ENCODE measurements around the gene LDB3.

The LDB3 gene

DNA sequence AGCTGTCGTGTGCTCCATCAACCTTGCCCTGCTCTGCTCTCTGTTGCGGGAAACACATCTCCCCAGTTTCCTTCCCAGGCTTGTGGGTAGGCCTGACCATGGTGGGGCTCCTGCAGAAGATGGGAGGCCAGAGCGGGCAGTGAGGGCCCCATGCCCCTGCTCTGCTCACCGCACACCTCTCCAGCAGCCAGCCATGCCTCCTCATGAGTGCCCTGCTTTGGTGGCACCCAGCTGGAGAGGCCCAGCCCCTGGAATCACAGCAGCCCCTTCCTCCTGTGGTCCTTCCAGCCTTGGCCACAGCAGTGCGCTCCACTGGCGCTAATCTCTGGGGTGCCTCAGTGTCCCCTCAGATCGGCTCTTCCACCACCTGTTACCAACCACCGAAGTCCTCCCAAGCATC lies 18.2 kb upstream of the LDB3 start:
- DNase-seq (ENCODE audit: insufficient read length, low spot score) (no peak), FAIRE-seq (no peak)

DNA sequence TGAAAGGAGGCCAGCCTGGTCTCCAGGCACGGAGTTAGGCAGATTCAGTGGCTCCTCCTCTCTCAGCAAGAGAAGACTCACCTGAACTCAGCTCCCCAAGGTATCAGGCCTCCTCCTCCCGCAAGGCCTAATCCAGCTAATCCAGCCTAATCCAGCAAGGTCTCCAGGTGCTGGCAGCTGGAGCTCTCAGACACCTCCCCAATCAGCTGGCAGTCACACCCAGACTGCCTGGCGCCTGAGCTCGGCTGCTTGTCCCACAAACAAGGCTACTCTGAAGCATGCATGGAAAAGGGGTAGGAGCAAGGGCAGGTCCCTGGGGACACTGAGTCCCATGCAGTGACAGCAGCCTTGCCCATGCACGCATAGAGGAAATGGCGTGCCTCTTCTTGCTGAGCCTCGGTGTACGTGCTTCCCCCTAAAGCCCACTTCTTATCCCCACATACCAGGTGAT lies 17.3 kb upstream of the LDB3 start:
- FAIRE-seq = no peak

DNA sequence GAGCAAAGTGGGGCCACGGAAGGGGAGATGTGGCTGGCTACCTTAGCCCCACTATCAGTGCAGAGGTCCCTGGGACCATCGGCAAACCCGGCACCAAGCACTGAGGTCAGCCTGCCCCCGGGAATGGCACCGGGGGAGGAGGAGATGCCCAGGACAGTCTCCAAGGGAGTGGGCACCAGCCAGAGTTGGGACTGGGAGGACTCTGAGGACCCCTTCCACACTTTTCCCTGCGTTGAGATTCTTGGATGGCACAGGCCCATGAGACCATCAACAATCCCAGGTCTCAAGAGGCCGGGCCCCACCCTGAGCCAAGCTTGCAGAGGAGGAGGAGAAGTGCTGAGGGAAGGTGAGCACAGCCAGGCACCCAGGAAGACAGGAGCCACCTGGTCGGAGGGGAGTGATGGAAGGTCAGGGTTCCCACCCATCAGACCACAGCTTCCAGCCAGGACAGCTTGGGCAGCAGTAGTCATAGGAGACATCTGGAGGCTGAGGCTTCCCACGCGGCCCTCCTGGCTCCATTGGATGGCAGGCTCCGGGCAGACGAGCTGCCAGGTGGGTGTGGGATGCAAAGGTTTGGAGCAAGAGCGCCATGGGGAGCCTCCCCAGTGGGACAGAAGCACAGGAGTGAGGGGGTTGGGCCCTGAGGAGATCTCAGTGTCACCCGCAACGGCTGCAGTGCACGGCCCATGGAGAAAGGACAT lies 16.5 kb upstream of the LDB3 start:
- DNase-seq (ENCODE audit: insufficient read length, low spot score) (no peak), FAIRE-seq (no peak)

More for the DNA sequence above, 17.3 kb upstream of the LDB3 start:
- no peak for DNase-seq (ENCODE audit: insufficient read length, low spot score)

DNA sequence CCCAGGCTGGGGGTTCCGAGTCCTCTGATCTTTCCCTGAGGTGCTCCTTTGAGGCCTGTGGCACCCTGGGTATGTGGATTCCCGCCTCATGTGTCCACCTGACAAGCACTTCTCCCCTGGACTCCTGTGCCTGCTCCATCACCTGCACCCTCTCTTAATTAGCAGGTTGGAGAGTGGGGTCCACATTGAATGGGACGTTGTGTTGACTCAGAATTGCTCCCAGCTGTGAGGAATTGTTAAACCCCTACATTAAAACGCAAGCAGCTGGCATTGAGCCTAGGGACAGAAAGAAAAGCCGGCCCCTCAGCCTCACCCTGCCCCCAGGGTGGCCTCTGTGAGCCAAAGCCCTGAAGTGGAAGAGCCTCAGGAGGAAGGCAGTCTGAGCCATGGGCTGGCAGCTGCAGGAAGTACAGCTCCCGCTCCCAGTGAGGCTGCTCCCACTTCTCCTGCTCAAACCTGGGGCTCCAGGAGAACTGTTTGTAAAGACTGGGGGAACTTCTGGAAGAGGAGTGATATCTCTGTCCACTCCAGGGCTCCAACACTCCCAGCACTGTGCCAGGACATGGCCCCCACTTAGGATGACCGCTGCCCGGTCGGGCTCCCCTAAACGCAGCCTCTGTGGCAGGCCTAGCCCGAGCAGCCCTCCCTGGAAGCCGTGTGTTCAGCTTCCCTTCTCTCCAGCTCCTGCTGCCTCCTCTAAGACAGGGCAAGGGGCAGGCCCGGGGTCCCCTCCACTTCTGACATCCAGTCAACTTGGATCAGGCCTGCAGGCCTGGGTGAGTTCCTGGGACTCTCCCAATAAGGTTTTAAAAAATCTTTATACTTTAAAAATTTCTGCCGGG lies 15.7 kb upstream of the LDB3 start:
- DNase-seq (ENCODE audit: insufficient read length, low spot score) (no peak), FAIRE-seq (no peak)

DNA sequence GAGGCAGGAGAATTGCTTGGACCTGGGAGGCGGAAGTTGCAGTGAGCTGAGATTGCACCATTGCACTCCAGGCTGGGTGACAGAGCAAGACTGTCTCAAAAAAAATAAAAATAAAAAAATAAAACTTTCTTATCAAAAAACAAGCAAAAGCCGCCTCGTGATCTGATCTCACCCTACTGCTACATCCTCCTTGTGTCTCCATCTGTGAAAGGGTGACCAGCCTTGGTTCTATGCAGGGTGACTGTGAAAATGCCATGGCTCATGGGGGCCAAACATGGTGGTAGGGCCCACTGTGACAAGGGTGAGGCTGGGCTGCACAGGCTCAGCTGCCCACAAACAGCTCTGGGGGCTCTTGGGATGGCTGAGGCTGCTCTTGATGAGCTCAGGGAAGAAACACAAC lies 14.9 kb upstream of the LDB3 start:
- no peak for FAIRE-seq
- DNase-seq (ENCODE audit: insufficient read length, low spot score) = no peak

DNA sequence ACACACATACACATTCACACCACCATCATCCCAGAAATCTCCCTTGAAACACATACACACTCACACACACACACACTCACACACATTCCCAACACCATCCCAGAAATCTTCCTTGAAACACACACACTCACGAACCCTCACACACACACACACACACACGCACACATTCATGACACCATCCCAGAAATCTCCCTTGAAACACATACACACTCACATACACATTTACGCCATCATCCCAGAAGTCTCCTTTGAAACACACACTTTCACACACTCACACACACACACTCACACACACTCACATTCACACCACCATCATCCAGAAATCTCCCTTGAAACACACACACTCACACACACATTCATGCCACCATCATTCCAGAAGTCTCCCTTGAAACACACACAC lies 14.3 kb upstream of the LDB3 start:
- FAIRE-seq = peak; percentile 86

DNA sequence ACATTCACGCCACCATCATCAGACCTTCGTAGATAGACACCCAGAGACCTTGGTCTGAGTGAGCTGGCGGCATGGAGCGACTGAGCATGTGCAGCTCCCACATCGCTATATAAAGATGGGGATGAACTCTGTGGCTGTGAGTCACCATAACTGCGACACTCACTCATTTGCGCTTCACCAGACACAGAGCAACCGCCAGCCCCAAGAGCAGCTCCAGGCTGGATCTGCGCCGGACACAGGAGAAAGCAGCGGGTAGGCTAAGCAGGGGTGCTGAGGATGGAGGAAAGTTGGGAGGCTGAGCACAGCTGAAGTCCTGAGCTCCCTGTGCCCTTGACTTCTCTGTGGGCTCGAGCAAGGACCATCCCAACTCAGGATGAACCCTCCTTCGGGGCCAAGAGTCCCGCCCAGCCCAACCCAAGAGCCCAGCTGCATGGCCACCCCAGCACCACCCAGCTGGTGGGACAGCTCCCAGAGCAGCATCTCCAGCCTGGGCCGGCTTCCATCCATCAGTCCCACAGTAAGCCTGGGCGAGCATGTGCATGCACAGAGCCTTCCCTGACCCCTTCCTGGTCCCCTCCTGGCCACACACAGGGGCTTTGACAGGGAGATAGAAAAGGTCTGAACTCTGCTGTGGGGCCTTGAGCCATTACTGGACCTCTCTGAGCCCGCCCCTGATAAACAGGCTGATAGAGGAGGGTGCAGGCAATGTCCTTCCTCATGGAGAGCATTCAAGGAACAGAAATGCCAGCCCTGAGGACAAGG lies 13.7 kb upstream of the LDB3 start, which contains the start of gene OPN4:
OPN4 (plus strand) TSS at position 137 of the 762 bp plus-strand sequence; CDS start at position 374, 237 bp downstream.
- no peak for FAIRE-seq

More for the DNA sequence above, 14.3 kb upstream of the LDB3 start:
- no peak for DNase-seq (ENCODE audit: insufficient read length, low spot score)

DNA sequence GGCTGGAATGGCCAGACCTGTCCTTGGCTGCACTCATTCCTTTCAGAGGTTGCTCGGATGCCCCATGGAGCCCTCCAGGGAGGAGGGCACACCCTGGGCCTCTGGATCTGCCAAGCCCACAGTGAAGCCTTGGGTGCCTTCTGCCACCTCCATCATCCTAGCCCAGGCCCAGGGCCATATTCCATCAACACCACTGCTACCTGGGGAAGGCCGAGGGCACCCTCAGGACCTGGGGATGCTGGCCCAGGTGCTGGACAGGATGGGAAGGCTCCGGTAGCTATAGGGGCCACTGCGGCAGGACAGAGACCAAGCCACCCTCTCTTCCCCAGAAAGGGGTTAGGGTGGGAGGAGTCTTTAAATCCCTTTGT lies 13.2 kb upstream of the LDB3 start:
- DNase-seq (ENCODE audit: insufficient read length, low spot score) (no peak), FAIRE-seq (no peak)

More for the DNA sequence above, 13.7 kb upstream of the LDB3 start, which contains the start of gene OPN4:
- DNase-seq (ENCODE audit: insufficient read length, low spot score) = no peak

DNA sequence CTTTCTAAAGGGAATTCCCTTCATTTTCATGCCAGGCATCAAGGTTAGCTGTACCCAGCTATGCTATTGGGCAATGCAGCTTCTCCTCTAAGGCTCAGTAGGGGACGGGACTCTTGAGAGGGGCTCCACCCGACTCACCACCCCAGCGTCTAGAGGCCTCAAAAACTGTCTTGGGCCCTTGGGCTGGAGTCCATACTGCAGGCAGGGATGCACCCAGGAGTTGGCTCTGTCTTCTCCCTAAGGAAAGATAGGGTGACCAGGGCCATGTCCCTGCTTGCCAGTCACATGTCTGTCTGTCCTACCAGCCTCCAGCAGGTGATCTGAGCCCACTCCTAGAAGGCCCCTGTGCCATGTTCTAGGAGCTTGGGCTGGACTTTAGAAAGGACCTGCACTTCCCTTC lies 12.7 kb upstream of the LDB3 start:
- DNase-seq (ENCODE audit: insufficient read length, low spot score) (no peak), FAIRE-seq (no peak)

DNA sequence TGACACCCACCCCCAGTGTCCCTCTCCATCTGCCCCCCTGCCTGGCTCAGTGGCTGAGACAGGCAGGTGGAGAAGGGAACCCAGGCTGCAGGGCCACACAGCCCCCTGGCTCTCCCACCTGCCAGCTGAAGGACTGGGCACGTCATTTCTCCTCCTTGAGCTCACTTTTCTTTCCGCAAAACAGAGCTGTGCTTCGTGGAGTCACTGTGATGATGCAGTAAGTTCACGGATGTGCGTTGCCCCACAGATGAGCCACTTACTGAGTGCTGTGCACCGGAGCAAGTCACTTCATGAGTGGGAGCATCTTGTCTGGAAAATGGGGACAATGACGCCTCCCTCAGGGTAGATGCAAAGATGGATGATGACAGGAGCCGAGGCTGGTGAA lies 11.3 kb upstream of the LDB3 start:
- no peak for FAIRE-seq
- no peak for DNase-seq (ENCODE audit: insufficient read length, low spot score)

DNA sequence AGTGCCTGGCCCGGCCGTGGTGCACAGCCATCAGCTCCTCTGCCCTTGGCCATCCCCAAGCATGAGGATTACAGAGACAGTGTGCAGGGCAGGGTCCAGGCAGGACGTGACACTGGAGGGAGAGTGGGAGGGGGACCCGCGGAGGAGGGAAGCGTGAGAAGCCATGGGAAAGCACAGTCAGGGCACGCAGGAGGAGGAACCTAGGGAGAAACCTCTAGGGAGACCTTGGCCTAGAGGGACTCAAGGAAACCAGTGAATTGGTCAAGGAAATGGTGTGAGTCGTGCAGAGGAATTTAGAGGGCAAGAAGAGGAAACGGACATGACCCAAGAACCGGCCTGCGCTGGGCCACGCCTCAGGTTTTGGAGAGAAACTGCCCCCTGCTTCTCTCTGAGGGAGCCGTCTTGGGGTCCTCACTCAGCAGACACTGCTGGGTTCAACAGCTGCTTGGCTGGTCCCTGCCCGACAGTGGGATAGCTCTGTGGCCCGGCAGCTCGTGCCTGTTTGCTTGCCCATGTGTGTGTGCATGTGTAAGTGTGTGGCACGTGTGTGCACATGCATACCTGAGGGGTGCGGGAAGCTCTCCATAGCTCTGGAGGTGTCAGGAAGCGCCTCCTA lies 10.8 kb upstream of the LDB3 start:
- DNase-seq (ENCODE audit: insufficient read length, low spot score) (no peak), FAIRE-seq (no peak)

DNA sequence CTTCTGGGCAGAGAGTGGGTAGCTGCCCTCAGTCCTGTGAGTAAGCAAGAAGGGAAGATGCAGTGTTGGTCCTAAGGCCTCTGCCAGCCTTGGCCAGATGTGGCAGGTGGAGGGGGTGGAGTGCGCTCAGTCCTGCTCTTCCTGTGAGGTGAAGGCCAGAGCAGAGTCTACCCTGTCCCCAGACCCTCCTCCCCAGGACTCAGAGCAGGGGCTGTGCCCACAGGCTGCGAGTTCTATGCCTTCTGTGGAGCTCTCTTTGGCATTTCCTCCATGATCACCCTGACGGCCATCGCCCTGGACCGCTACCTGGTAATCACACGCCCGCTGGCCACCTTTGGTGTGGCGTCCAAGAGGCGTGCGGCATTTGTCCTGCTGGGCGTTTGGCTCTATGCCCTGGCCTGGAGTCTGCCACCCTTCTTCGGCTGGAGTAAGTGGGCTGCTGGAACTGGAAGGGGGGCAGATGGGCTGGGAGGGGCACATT lies 10.0 kb upstream of the LDB3 start:
- DNase-seq (ENCODE audit: insufficient read length, low spot score) = no peak
- FAIRE-seq = no peak

DNA sequence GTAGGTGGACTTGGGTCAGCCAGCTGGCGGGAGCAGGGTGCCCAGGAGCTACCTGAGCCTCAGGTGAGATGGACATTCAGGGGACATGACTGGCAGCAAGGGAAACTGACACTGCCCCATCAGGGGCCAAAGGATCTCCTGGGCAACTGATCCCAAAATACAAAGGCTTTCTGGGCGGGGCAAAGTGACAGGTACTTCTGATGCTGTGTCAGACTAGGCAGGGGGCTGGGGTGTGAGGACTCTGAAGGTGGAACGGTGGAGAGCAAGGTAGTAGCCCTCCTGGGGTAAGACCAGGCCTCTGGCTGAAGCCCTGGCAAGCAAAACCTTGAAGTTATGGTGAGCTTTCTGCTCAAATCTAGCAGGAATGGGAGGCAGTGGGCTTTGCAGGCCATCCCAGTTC lies 9.6 kb upstream of the LDB3 start:
- FAIRE-seq = no peak
- no peak for DNase-seq (ENCODE audit: insufficient read length, low spot score)

DNA sequence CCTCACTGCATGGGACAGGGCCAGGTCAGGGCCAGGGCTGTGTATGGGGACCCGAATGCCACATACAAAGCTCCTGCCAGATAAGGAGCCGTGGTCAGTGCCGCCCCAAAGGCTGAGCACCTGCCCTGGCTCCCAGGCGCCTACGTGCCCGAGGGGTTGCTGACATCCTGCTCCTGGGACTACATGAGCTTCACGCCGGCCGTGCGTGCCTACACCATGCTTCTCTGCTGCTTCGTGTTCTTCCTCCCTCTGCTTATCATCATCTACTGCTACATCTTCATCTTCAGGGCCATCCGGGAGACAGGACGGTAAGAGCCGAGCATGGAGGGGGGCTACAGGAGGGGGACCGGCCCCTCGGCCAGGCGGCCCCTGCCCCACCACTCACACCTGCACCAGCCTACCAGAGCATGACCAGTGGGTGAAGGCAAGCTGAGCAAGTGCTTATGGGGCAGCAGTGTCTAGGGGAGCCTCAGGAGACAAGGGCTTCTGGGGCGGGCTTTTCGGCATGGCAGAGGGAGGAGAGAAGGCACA lies 9.1 kb upstream of the LDB3 start:
- DNase-seq (ENCODE audit: insufficient read length, low spot score) = no peak
- no peak for FAIRE-seq

DNA sequence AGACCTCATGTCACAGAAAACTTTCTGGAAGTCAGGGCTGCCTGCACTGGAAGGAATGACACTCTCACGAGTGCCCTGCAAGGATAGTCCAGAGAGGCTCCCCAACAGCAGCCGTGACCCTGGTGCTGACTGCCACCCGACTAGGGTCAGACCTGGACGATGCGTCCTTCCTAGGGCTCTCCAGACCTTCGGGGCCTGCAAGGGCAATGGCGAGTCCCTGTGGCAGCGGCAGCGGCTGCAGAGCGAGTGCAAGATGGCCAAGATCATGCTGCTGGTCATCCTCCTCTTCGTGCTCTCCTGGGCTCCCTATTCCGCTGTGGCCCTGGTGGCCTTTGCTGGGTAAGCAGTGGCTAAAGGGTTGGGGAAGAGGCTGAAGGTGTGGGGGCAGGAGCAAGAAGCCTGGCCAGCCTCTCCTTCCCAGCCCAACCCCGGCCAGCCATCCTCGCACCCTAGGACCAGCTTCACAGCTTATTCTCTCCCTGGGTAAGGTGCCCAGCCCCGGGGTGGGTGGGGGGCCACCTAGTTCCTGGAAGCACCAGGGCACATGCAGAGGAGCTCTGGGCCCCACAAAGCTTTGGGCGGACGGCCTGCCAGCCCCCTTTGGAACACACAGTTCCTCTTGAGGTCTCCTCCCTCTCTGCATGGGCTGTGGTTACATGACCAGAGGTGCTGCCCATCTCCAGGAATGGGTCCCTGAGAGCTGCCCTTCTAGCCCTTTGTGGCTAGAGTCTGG lies 8.4 kb upstream of the LDB3 start:
- FAIRE-seq = no peak
- DNase-seq (ENCODE audit: insufficient read length, low spot score) = no peak

DNA sequence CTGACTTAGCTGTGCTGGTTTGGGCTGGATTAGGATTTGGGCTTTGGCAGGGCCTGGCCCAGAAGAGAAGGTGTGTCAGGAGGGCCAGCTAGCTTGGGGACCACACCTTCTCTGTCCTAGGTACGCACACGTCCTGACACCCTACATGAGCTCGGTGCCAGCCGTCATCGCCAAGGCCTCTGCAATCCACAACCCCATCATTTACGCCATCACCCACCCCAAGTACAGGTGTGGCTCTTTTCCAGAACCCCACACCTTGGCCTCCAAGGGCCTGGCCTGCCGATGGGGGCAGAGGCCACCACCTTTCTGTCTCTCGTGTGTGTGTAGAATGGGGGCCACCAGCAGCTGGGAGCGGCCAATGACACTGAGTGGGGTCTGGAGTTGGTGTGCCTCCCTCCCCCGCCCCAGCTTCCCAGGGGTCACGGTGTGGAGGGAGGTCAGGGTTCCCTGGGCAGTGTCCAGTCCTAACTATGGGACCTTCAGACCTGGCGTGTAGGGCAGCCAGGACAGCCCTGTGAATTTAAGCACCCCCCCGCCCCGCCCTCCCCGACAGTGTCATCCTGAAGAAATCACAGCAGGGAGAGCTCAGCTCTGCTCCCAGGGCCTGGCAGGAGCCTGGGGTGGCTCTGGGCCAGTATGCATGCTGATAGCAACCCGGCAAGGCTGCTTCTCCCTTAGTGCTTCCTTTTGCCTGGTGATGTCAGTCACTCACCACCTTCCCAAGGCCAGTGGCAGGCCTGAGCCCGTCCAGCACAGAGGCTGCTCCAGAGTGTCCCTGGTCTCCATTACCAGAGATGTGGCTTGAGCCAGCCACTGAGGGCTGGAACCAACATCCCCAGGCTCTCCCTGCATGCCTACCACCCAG lies 6.9 kb upstream of the LDB3 start:
- no peak for FAIRE-seq
- no peak for DNase-seq (ENCODE audit: insufficient read length, low spot score)

DNA sequence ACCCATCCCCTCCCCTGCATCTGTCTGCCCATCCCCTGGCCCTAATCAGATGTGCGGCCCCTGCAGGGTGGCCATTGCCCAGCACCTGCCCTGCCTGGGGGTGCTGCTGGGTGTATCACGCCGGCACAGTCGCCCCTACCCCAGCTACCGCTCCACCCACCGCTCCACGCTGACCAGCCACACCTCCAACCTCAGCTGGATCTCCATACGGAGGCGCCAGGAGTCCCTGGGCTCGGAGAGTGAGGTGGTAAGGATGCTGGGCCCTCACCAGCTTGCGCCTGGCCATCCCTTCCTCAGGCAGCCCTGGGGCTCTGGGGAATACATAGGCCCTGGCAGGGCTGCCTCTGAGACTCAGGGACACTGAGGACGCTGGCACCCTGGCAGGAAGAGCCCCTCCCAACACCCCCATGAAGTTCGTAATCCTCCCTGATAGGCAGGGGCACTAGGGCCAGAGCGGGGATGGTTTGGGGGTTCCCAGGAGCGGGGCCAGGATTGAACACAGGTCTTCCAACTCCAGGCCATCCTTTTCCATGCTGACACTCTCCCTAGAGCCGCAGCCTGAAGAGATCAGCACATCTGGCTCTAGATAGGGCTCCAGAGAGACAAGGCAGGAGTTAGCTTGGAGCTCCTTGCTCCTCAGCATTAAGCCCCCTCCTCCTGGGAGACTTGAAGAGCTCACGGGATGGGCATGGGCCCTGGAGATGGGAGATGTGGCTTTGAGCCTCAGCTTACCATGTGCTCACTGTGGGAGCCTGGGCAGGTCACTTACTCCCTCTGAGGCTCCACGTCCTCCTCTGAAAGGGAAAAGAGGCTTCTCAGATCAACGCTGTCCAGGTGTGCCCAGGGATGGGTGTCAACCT lies 5.9 kb upstream of the LDB3 start:
- FAIRE-seq (no peak), DNase-seq (ENCODE audit: insufficient read length, low spot score) (no peak)

DNA sequence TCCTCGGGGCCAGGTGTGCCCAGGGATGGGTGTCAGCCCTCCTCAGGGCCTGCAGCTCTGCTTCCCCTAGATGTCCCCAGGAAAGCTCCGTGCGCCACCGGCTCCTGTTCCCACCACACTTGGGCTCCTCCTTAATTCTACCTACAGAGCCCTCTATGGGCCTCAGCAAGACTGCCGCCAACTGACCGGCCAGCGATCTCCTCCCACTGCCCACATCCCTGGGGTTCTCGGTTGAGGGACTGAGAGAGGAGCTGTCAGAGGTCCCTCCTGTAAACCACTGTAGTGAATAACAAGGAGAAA lies 5.3 kb upstream of the LDB3 start:
- FAIRE-seq = no peak
- DNase-seq (ENCODE audit: insufficient read length, low spot score) = no peak

All from HTR-8/SVneo (cell line).